ENCODE data around the gene CIAO2A.
"Not testable (repeated sequence)": the region's sequence is repeated elsewhere in the genome, so short reads cannot be mapped to it uniquely, and the experiment has no call there.

Gene CIAO2A

DNA sequence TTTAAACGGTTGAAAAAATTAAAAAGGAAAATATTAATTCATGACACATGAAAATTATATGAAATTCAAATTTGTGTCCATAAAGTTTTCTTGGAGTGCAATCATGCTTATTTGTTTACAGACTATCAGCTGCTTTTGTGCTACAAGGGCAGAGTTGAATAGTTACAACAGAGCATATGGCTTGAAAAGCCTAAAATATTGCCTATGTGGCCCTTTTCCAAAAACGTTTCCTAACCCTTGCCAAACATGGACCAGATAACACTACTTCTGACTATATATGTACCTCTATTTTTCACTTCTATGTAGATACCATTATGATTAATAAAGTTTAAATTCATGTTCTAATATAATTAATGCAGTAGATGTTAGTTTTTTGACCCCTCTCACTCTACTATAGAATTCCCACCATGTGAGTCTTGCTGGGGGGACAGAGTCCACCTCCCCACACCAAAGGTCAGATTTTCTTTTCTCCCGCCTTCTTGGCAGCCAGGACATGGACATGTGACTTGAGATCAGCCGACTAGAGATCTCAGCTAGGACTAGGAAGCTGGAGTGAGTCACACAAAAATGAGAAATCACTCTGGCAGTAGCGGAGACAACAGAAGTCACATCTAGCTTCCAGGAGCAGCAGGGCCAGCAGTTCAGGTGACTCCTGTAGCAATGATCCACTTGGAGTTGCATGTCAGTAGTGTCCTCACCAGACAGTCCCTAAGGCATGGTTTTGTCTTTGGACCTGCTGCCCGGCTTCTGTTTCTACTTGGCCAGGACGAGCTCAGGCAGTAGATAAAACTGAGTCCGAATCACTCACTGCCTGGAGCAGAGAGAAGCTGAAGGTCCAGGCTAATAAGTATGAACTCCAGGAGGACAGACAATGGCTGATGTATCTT lies 22.4 kb downstream of the CIAO2A start:
- TF ChIP-seq, protein P1, sequence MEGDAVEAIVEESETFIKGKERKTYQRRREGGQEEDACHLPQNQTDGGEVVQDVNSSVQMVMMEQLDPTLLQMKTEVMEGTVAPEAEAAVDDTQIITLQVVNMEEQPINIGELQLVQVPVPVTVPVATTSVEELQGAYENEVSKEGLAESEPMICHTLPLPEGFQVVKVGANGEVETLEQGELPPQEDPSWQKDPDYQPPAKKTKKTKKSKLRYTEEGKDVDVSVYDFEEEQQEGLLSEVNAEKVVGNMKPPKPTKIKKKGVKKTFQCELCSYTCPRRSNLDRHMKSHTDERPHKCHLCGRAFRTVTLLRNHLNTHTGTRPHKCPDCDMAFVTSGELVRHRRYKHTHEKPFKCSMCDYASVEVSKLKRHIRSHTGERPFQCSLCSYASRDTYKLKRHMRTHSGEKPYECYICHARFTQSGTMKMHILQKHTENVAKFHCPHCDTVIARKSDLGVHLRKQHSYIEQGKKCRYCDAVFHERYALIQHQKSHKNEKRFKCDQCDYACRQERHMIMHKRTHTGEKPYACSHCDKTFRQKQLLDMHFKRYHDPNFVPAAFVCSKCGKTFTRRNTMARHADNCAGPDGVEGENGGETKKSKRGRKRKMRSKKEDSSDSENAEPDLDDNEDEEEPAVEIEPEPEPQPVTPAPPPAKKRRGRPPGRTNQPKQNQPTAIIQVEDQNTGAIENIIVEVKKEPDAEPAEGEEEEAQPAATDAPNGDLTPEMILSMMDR (IDR thresholded peaks at IDR 0.05; ENCODE audit: low read depth, low read length, missing control alignments): no peak
- DNase-seq (ENCODE audit: low read depth): no peak

DNA sequence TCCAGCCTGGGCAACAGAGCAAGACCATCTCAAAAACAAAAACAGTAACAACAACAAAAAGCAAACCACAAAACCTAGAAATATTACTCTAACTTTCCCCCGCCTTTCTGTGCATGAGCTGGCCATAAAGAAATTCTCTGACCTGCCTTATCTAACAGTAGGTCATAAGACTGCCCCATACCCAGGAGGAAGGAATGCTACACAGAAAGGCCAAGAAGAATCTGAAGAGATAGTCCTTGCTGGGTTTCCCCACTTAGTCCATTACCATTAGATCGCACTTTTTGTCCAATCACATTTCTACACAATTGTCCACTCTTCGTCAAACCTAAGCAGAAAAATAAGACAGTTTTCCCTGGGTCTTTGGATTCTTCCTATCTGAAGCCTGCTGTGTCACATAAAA lies 23.5 kb downstream of the CIAO2A start:
- no peak for DNase-seq (ENCODE audit: low read depth)
- TF ChIP-seq, protein P1 (IDR thresholded peaks at IDR 0.05; ENCODE audit: low read depth, low read length, missing control alignments): no peak
- no peak overlapping the region for H3K4me3 ChIP-seq (ENCODE audit: low read depth, low read length)

More for the DNA sequence above, 22.4 kb downstream of the CIAO2A start:
- H3K4me3 ChIP-seq (ENCODE audit: low read depth, low read length): no peak overlapping the region

DNA sequence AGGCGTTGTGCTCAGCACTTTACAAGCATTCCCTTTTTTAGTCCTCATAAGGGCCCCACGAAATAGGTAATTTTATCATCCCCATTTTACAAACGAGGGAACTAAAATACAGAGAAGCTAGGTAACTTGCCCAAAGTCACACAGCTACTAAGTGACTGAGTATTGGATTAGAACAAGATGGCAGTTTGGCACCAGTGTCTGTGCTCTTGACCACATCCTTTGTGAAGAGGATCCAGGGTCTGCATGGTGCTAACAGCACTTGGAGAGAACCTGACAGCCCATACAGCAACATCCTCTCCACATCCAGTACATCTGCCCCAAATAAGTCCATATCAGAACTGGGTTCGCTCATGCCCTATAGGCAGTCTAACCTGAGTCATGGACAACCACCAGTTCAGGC lies 25.5 kb downstream of the CIAO2A start:
- TF ChIP-seq, protein P1 (IDR thresholded peaks at IDR 0.05; ENCODE audit: low read depth, low read length, missing control alignments): no peak
- DNase-seq (ENCODE audit: low read depth): no peak

DNA sequence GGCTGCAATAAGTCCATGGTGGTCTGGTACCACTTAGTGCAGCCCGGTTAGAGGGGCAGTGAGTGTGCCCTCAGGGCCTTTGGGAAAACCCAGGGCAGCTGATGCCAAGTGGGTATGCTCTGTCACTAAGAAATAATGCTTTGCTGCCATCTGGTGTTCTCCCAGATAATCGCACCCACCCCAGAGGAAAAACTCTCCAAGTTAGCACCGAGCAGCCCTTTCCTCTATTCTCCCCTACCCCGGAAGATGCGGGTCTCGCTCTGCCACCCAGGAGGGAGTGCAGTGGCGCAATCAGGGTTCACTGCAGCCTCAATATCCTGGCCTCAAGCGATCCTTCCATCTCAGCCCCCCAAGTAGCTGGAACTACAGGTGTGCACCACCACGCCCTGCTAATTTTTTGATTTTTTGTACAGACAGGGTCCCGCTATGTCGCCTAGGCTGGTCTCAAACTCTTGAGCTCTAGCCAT lies 26.0 kb downstream of the CIAO2A start:
- TF ChIP-seq, protein P1 (IDR thresholded peaks at IDR 0.05; ENCODE audit: low read depth, low read length, missing control alignments): peak; percentile 83
- H3K4me3 ChIP-seq (ENCODE audit: low read depth, low read length): no peak overlapping the region
- no peak for DNase-seq (ENCODE audit: low read depth)

More for the DNA sequence above, 25.5 kb downstream of the CIAO2A start:
- H3K4me3 ChIP-seq (ENCODE audit: low read depth, low read length): no peak overlapping the region

DNA sequence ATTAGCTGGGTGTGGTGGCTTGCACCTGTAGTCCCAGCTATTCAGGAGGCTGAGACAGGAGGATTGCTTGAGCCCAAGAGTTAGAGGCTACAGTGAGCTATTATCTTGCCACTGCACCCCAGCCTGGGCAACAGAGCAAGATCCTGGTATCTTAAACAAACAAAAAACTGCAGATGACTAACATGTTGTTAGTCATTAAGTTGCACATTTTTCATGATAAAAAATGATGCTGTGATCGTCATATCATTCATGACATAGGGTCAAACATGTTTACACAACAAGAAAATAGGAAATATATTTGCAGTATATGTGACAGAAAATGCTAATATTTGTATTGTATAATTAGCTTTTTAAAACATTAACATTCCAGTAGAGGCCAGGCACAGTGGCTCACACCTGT lies 27.2 kb downstream of the CIAO2A start:
- DNase-seq (ENCODE audit: low read depth): no peak
- H3K4me3 ChIP-seq (ENCODE audit: low read depth, low read length): no peak overlapping the region
- TF ChIP-seq, protein P1 (IDR thresholded peaks at IDR 0.05; ENCODE audit: low read depth, low read length, missing control alignments): no peak

DNA sequence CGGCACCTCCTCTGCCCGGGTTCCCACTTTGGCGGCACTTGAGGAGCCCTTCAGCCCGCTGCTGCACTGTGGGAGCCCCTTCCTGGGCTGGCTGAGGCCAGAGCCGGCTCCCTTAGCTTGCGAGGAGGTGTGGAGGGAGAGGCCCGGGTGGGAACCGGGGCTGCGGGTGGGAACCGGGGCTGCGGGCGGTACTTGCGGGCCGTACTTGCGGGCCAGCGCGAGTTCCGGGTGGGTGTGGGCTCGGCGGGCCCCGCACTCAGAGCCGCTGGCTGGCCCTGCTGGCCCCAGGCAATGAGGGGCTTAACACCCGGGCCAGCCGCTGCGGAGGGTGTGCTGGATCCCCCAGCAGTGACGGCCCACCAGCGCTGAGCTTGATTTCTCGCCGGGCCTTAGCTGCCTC lies 32.9 kb downstream of the CIAO2A start:
- H3K4me3 ChIP-seq (ENCODE audit: low read depth, low read length): no peak overlapping the region
- DNase-seq (ENCODE audit: low read depth): no peak
- TF ChIP-seq, protein P1 (IDR thresholded peaks at IDR 0.05; ENCODE audit: low read depth, low read length, missing control alignments): no peak

DNA sequence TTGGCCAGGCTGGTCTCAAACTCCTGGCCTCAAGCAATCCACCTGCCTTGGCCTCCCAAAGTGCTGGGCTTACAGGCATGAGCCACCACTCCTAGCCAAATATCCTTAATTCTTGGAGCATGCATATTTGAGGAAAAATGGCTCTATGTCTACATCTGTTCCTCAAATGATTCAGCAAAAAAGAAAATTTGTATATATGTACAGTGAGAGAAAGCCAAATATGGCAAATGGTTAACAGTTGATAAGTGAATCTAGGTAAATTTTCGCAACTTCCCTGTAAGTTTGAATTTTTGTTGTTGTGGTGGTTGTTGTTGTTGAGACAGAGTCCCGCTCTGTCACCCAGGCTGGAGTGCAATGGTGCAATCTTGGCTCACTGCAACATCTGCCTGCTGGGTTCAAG lies 34.5 kb downstream of the CIAO2A start:
- not testable (repeated sequence) for H3K4me3 ChIP-seq (ENCODE audit: low read depth, low read length); DNase-seq (ENCODE audit: low read depth)
